Motor neuron (in vitro differentiated cells): ENCODE results near the gene MRPS26. TPM values are rescaled to one million over a fixed set of nuclear protein-coding genes. Genes with fewer than 3 reads are reported as not detected.

Experiments used
- ATAC-seq, 8 experiments: fragments of 200-7000 bp; cut with Tn5 transposase; replicated peaks in 6 of 8; 2 replicates each; pipeline ENCODE4 v1.8.0; 2021; ENCODE audit warnings: mild to moderate bottlenecking in 8 of 8, moderate library complexity in 8 of 8
- H3K27ac ChIP-seq, 2 donors: fragments of 250-450 bp; sonication (Bioruptor Pico); 2 replicates each; pipeline ENCODE4 v1.9.0; 2021; ENCODE audit warnings: antibody characterized with exemption in 2 of 2, mild to moderate bottlenecking in 2 of 2, moderate library complexity in 1 of 2
- H3K4me1 ChIP-seq, 2 donors: fragments of 250-450 bp; sonication (Bioruptor Pico); replicated peaks in 1 of 2; 2 replicates each; pipeline ENCODE4 v1.6.1; 2021; ENCODE audit warnings: antibody characterized with exemption in 2 of 2, mild to moderate bottlenecking in 2 of 2, moderate library complexity in 1 of 2
- H3K4me3 ChIP-seq, 5 donors: fragments of 250-450 bp; sonication (Bioruptor Pico); 2 replicates each; pipeline ENCODE4 v1.9.0; 2021; ENCODE audit warnings: antibody characterized with exemption in 5 of 5, mild to moderate bottlenecking in 5 of 5, moderate library complexity in 4 of 5
- WGBS, 10 experiments: fragments of 450-650 bp; shearing (Covaris generic); methylation state at CpG; one replicate each; pipeline ENCODE4 v1.0.0; 2022; 5-methylcytosine and 5-hydroxymethylcytosine counted together
- in situ Hi-C, 9 experiments: fragments of 400-800 bp; cut with MboI; loops; one replicate each; pipeline ENCODE4 v1.15.0; 2021; ENCODE audit warnings: low sequenced_read_pairs in 9 of 9, low pct_unique_long_range_greater_than_20kb in 2 of 9; ENCODE audit not compliant: unreplicated experiment in 9 of 9
- total RNA-seq, 8 experiments: library from RNA; unstranded; fragments of 300-600 nt; gene quantifications; 2 replicates each; pipeline versions ENCODE4 v1.2.3 to v1.2.4, GENCODE V29; 2022

Gene MRPS26
- total RNA-seq, 8 experiments from 2014 or later = 33.9 to 68.1 (median 54.1) TPM

- peak in 3 of 8 experiments; percentile 33 to 45 (median 39) for ATAC-seq
- H3K27ac ChIP-seq = no peak within 1 kb of the TSS
- 0 to 60% methylated on average over 1 of the region's 28 CpGs; no CpG with 5 or more reads in 8 of the 10 experiments for WGBS, 10 experiments
- in situ Hi-C loops = no loop called here
- H3K4me3 ChIP-seq = no peak within 1 kb of the TSS
- no peaks in the 10 kb centered on the region for H3K4me1 ChIP-seq
Measured at GRCh38 chr20:3084283-3084985, 38.6 kb downstream of the MRPS26 start, which contains the start of gene AVP. Gene AVP, minus strand, starts transcription at chr20:3084724. Its CDS starts 50 bp downstream, at chr20:3084674.

- no peak for ATAC-seq
- 80 to 100% methylated on average over 1 of the region's 7 CpGs; no CpG with 5 or more reads in 8 of the 10 experiments for WGBS, 10 experiments
- no peak overlapping the region for H3K4me3 ChIP-seq
- in situ Hi-C loops = no loop called here
- H3K27ac ChIP-seq = no peak overlapping the region
- H3K4me1 ChIP-seq = no peaks in the 10 kb centered on the region
Measured at GRCh38 chr20:3084986-3085360, 39.1 kb downstream of the MRPS26 start.

GRCh38 chr20:3085571-3086072 lies 39.8 kb downstream of the MRPS26 start:
- no peak overlapping the region for H3K27ac ChIP-seq
- ATAC-seq = no peak
- H3K4me1 ChIP-seq = no peaks in the 10 kb centered on the region
- 60 to 100% (median 100%) methylated on average over 1 to 2 of the region's 8 CpGs; no CpG with 5 or more reads in 6 of the 10 experiments for WGBS, 10 experiments
- no peak overlapping the region for H3K4me3 ChIP-seq
- in situ Hi-C loops = no loop called here

GRCh38 chr20:3088031-3088430 lies 42.2 kb downstream of the MRPS26 start:
- no peak for ATAC-seq
- H3K4me1 ChIP-seq = no peaks in the 10 kb centered on the region
- H3K4me3 ChIP-seq = no peak overlapping the region
- in situ Hi-C loops = no loop called here
- WGBS, 10 experiments = 80 to 100% (median 85%) methylated on average over 1 to 4 of the region's 7 CpGs; no CpG with 5 or more reads in 4 of the 10 experiments
- no peak overlapping the region for H3K27ac ChIP-seq

GRCh38 chr20:3090565-3090964 lies 44.7 kb downstream of the MRPS26 start:
- ATAC-seq = no peak
- H3K4me3 ChIP-seq = no peak overlapping the region
- WGBS, 10 experiments = 0 to 14% (median 0%) methylated on average over 1 of the region's 1 CpG; no CpG with 5 or more reads in 3 of the 10 experiments
- H3K4me1 ChIP-seq = no peaks in the 10 kb centered on the region
- in situ Hi-C loops = no loop called here
- no peak overlapping the region for H3K27ac ChIP-seq

GRCh38 chr20:3092611-3093379 lies 46.9 kb downstream of the MRPS26 start:
- Histone ChIP-seq H3K4me3 (peak overlapping the region in 2 of 5 donors; percentile 8 to 17), H3K27ac (no peak overlapping the region), H3K4me1 (no peaks in the 10 kb centered on the region)
- ATAC-seq = peak in 2 of 8 experiments; percentile 31 to 73
- 25 to 87% (median 40%) methylated on average over 2 to 11 of the region's 81 CpGs; no CpG with 5 or more reads in 3 of the 10 experiments for WGBS, 10 experiments
- in situ Hi-C loops = no loop called here

- no peak overlapping the region for H3K4me3 ChIP-seq
- no peak overlapping the region for H3K27ac ChIP-seq
- in situ Hi-C loops = no loop called here
- 80 to 100% (median 96%) methylated on average over 1 to 4 of the region's 10 CpGs; no CpG with 5 or more reads in 4 of the 10 experiments for WGBS, 10 experiments
- no peaks in the 10 kb centered on the region for H3K4me1 ChIP-seq
- no peak for ATAC-seq
Measured at GRCh38 chr20:3093861-3094361, 48.1 kb downstream of the MRPS26 start.

- Histone ChIP-seq H3K4me3 (no peak overlapping the region), H3K4me1 (no peaks in the 10 kb centered on the region), H3K27ac (no peak overlapping the region)
- ATAC-seq = no peak
- in situ Hi-C loops = no loop called here
- 50 to 100% (median 89%) methylated on average over 1 to 5 of the region's 13 CpGs; no CpG with 5 or more reads in 1 of the 10 experiments for WGBS, 10 experiments
Measured at GRCh38 chr20:3094848-3095629, 49.2 kb downstream of the MRPS26 start.

Other genes starting within 250 kb of the MRPS26 start
- 10 to 100 TPM in 5 of 8 experiments, 1 to 10 TPM in 1, under 1 TPM in 1, not detected in 1; 0.84 to 53.5 (median 17.2) TPM for gene CPXM1, start 245.4 kb upstream of the MRPS26 start, total RNA-seq
- under 1 TPM in 3 of 8 experiments, not detected in 5; 0.47 to 0.81 (median 0.67) TPM for gene C20orf141, start 231.1 kb upstream of the MRPS26 start, total RNA-seq
- gene TMEM239, start 229.7 kb upstream of the MRPS26 start, total RNA-seq = 1 to 10 TPM in 1 of 8 experiments, under 1 TPM in 4, not detected in 3; 0.13 to 1.4 (median 0.27) TPM
- 10 to 100 TPM; 24.5 to 49.6 (median 33.7) TPM for gene PCED1A, start 205.4 kb upstream of the MRPS26 start, total RNA-seq
- 10 to 100 TPM; 26.3 to 39.9 (median 33.8) TPM for gene VPS16, start 205.3 kb upstream of the MRPS26 start, total RNA-seq
- 100 to 1,000 TPM in 1 of 8 experiments, 10 to 100 TPM in 7; 31.8 to 137 (median 58.2) TPM for gene PTPRA, start 172.6 kb upstream of the MRPS26 start, total RNA-seq
- 1 to 10 TPM in 3 of 8 experiments, under 1 TPM in 4, not detected in 1; 0.27 to 1.2 (median 0.96) TPM for gene GNRH2, start 2.4 kb upstream of the MRPS26 start, total RNA-seq
- not detected for gene OXT, start 25.6 kb downstream of the MRPS26 start, total RNA-seq
- under 1 TPM in 1 of 8 experiments, not detected in 7; 0.22 TPM for gene AVP, start 38.7 kb downstream of the MRPS26 start, total RNA-seq
- gene FASTKD5, start 113.8 kb downstream of the MRPS26 start, total RNA-seq = 10 to 100 TPM; 10.4 to 25.5 (median 17.8) TPM
- 1 to 10 TPM; 3.1 to 6.2 (median 4.8) TPM for gene UBOX5, start 113.8 kb downstream of the MRPS26 start, total RNA-seq
- 10 to 100 TPM in 5 of 8 experiments, 1 to 10 TPM in 3; 2.6 to 27.8 (median 13.9) TPM for gene LZTS3, start 127.5 kb downstream of the MRPS26 start, total RNA-seq
- 10 to 100 TPM; 44.9 to 71.8 (median 53.6) TPM for gene DDRGK1, start 158.6 kb downstream of the MRPS26 start, total RNA-seq
- gene ITPA, start 163.4 kb downstream of the MRPS26 start, total RNA-seq = 10 to 100 TPM; 27.7 to 84.2 (median 45.5) TPM
- gene SLC4A11, start 193.1 kb downstream of the MRPS26 start, total RNA-seq = 10 to 100 TPM in 3 of 8 experiments, 1 to 10 TPM in 1, under 1 TPM in 4; 0.05 to 19.6 (median 1.3) TPM